K562 (cell line): ENCODE data around the gene TSPAN32. TPM values are rescaled to one million over a fixed set of nuclear protein-coding genes. Genes with fewer than 3 reads are reported as not detected.

Experiments used
- EP300 ChIP-seq: IDR thresholded peaks from 2 replicates; pipeline ENCODE4 v1.6.1; 2012; ENCODE audit warnings: low read length, improper control_type of control experiment
- MAFF ChIP-seq: IDR thresholded peaks from 2 replicates; pipeline ENCODE4 v1.6.1; 2012; ENCODE audit warnings: low read length, improper control_type of control experiment
- NR2F6 ChIP-seq: fragments of 450-650 bp; formaldehyde crosslinking; IDR thresholded peaks from 2 replicates; pipeline ENCODE4 v1.4.0; 2020; ENCODE audit warnings: mild to moderate bottlenecking
- RCOR1 ChIP-seq, 2 experiments: IDR thresholded peaks; 2 replicates each; pipeline ENCODE4 v1.6.1; 2012; ENCODE audit warnings: low read depth in 2 of 2, low read length in 2 of 2, borderline replicate concordance in 1 of 2, improper control_type of control experiment in 1 of 2
- RFX5 ChIP-seq: IDR thresholded peaks from 2 replicates; pipeline ENCODE4 v1.6.1; 2011; ENCODE audit warnings: low read depth, mild to moderate bottlenecking, improper control_type of control experiment, low read length
- ZBTB7A ChIP-seq: IDR thresholded peaks from 2 replicates; pipeline ENCODE4 v1.6.1; 2011; ENCODE audit warnings: low read depth, mild to moderate bottlenecking, low read length, moderate library complexity, borderline replicate concordance; ENCODE audit not compliant: control insufficient read depth
- ZNF3 ChIP-seq: fragments of 250-450 bp; sonication (Bioruptor Pico); IDR thresholded peaks from 2 replicates; pipeline ENCODE4 v1.5.0; 2021; ENCODE audit warnings: mild to moderate bottlenecking, moderate library complexity
- ZNF76 ChIP-seq: fragments of 250-450 bp; sonication (Bioruptor Pico); IDR thresholded peaks from 2 replicates; pipeline ENCODE4 v1.4.0; 2020; ENCODE audit warnings: mild to moderate bottlenecking, moderate library complexity, borderline replicate concordance
- polyA plus RNA-seq, 8 experiments: library from polyadenylated mRNA; depleted of rRNA in 4 of 8; stranded (reverse) in 5 of 8; unstranded in 3 of 8; fragments of >200 nt; fragmentation: Nextera tagmentation in 2 of 8; fragmentation: Illumina TruSeq in 1 of 8; extraction: Ambion mirVana in 2 of 8; extraction: Trizol in 1 of 8; gene quantifications; 2 replicates each; pipeline versions ENCODE4 v1.2.1 to v1.2.3, GENCODE V29; 2011 to 2014; ENCODE audit warnings: inconsistent platforms in 1 of 8, missing spikeins in 1 of 8
- total RNA-seq, 7 experiments: library from RNA; depleted of rRNA in 6 of 7; stranded (reverse); fragments of >200 nt in 6 of 7; fragmentation: Illumina TruSeq in 2 of 7; extraction: Trizol in 2 of 7; gene quantifications; 2 replicates each; pipeline versions ENCODE4 v1.2.1 to v1.2.3, GENCODE V29; 2011 to 2021; ENCODE audit warnings: low replicate concordance in 1 of 7
- TF ChIP-seq, protein P1 (sequence below): sonication (generic); formaldehyde crosslinking; IDR thresholded peaks from 2 replicates; pipeline ENCODE4 v1.8.0; 2022; ENCODE audit warnings: mild to moderate bottlenecking, missing genetic modification reagents
- TF ChIP-seq, protein P2 (sequence below): fragments of 450-650 bp; formaldehyde crosslinking; IDR thresholded peaks from 2 replicates; pipeline ENCODE4 v1.4.0; 2020; ENCODE audit warnings: mild to moderate bottlenecking, moderate library complexity
- TF ChIP-seq, protein P3 (sequence below): fragments of 250-450 bp; sonication (Bioruptor Pico); IDR thresholded peaks from 2 replicates; pipeline ENCODE4 v1.9.0; 2021; ENCODE audit warnings: mild to moderate bottlenecking, inconsistent platforms

The TSPAN32 gene
- total and polyA plus RNA-seq, 9 of the 15 experiments (the other 6 are each of a cell fraction or from before 2014, with no cell fraction given): 0.21 to 7.3 (median 2.6) TPM

DNA sequence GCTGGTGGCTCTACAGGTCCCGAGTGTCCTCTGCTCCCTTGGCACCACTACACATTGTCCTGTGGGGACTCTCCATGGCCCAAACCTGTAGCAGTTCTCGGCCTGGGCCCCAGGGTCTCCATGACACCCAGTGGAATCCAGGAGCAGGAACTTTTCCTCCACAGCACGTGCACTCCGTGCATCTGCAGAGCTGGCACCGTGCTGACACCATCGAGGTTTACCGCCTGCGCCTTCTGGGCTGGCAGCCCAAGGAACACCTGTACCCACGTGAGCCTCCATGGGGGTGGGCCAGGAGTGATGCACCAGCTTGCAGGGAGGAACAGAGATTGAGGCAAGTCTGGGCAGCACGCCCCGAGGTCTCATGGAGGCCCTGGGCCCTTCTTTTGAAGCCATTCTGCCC, 25.2 kb downstream of the TSPAN32 start (continued):
- TF ChIP-seq ZBTB7A (no peak), EP300 (no peak), RCOR1 (IDR thresholded peaks at IDR 0.05; ENCODE audit: borderline replicate concordance in 1 of 2, low read depth in 2 of 2, low read length in 2 of 2) (no peak), RFX5 (no peak), ZNF3 (CRISPR knock-in tag) (no peak), MAFF (no peak), NR2F6 (CRISPR knock-in tag) (no peak), ZNF76 (no peak)
- TF ChIP-seq, protein P1, sequence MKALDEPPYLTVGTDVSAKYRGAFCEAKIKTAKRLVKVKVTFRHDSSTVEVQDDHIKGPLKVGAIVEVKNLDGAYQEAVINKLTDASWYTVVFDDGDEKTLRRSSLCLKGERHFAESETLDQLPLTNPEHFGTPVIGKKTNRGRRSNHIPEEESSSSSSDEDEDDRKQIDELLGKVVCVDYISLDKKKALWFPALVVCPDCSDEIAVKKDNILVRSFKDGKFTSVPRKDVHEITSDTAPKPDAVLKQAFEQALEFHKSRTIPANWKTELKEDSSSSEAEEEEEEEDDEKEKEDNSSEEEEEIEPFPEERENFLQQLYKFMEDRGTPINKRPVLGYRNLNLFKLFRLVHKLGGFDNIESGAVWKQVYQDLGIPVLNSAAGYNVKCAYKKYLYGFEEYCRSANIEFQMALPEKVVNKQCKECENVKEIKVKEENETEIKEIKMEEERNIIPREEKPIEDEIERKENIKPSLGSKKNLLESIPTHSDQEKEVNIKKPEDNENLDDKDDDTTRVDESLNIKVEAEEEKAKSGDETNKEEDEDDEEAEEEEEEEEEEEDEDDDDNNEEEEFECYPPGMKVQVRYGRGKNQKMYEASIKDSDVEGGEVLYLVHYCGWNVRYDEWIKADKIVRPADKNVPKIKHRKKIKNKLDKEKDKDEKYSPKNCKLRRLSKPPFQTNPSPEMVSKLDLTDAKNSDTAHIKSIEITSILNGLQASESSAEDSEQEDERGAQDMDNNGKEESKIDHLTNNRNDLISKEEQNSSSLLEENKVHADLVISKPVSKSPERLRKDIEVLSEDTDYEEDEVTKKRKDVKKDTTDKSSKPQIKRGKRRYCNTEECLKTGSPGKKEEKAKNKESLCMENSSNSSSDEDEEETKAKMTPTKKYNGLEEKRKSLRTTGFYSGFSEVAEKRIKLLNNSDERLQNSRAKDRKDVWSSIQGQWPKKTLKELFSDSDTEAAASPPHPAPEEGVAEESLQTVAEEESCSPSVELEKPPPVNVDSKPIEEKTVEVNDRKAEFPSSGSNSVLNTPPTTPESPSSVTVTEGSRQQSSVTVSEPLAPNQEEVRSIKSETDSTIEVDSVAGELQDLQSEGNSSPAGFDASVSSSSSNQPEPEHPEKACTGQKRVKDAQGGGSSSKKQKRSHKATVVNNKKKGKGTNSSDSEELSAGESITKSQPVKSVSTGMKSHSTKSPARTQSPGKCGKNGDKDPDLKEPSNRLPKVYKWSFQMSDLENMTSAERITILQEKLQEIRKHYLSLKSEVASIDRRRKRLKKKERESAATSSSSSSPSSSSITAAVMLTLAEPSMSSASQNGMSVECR (CRISPR knock-in tag): no peak
- TF ChIP-seq, protein P2, sequence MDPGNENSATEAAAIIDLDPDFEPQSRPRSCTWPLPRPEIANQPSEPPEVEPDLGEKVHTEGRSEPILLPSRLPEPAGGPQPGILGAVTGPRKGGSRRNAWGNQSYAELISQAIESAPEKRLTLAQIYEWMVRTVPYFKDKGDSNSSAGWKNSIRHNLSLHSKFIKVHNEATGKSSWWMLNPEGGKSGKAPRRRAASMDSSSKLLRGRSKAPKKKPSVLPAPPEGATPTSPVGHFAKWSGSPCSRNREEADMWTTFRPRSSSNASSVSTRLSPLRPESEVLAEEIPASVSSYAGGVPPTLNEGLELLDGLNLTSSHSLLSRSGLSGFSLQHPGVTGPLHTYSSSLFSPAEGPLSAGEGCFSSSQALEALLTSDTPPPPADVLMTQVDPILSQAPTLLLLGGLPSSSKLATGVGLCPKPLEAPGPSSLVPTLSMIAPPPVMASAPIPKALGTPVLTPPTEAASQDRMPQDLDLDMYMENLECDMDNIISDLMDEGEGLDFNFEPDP (CRISPR knock-in tag): no peak
- TF ChIP-seq, protein P3, sequence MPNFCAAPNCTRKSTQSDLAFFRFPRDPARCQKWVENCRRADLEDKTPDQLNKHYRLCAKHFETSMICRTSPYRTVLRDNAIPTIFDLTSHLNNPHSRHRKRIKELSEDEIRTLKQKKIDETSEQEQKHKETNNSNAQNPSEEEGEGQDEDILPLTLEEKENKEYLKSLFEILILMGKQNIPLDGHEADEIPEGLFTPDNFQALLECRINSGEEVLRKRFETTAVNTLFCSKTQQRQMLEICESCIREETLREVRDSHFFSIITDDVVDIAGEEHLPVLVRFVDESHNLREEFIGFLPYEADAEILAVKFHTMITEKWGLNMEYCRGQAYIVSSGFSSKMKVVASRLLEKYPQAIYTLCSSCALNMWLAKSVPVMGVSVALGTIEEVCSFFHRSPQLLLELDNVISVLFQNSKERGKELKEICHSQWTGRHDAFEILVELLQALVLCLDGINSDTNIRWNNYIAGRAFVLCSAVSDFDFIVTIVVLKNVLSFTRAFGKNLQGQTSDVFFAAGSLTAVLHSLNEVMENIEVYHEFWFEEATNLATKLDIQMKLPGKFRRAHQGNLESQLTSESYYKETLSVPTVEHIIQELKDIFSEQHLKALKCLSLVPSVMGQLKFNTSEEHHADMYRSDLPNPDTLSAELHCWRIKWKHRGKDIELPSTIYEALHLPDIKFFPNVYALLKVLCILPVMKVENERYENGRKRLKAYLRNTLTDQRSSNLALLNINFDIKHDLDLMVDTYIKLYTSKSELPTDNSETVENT (CRISPR knock-in tag): no peak
